ENCODE results near the gene SPPL3. TPM values are rescaled to one million over a fixed set of nuclear protein-coding genes. Genes with fewer than 3 reads are reported as not detected.

Gene SPPL3
- total and polyA plus RNA-seq, 5 experiments from 2014 or later: 23.3 to 56.2 (median 37.3) TPM

DNA sequence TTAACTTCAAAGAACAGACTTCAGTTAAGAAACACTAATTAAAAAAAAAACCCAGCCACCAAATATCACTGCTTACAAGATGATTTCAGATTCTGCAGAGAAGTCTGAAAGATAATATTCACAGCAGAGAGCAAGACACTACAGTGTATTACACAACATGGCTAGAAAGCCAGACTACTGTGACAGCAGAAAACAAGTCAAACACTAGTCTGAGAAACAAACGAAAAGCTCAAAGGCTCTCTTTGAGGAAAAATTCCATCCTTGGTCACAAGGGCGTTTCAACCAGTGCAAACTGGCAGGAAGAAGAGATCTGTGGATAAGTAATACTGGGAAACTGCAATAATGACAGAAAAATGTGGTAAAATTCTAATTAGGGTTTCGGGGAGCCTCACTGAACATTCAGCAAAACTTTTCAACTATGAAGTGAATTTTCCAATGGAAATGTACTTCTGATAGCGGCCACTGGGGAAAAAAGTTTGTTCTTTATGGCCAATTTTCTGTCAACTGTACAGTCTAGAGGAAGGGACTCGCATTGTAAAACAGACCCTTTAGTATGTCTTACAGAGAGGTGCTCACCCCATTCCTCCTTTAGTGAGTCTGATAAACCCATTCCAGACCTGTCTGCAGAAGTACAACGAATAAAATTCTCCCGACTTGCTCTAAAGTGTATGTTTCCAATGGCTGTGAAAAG, 128.2 kb downstream of the SPPL3 start:
- Mint-ChIP-seq H3K4me3 (no peak overlapping the region), H3K27me3 (no peaks in the 10 kb centered on the region), H3K4me1 (peaks cover 11 to 17% (median 14%) of the 10 kb centered on the region in 4 donors), H3K36me3 (peaks cover 0 to 75% (median 4%) of the 10 kb centered on the region in 3 donors), H3K9me3 (no peaks in the 10 kb centered on the region), H3K27ac (peak overlapping the region in 3 of 10 donors; percentile 14 to 46 (median 27))
- POLR2A ChIA-PET: no interaction called here
- ATAC-seq (no peak), DNase-seq (no peak)

- Mint-ChIP-seq H3K4me1 (peaks cover 11 to 17% (median 16%) of the 10 kb centered on the region in 4 donors), H3K36me3 (peaks cover 0 to 75% (median 2%) of the 10 kb centered on the region in 3 donors), H3K27ac (peak overlapping the region in 8 of 10 donors; percentile 5 to 88 (median 52)), H3K27me3 (no peaks in the 10 kb centered on the region), H3K9me3 (no peaks in the 10 kb centered on the region), H3K4me3 (no peak overlapping the region)
- ATAC-seq (no peak), DNase-seq (no peak)
- POLR2A ChIA-PET: no interaction called here
These were observed 129.8 kb downstream of the SPPL3 start for GRCh38 chr12:120774169-120774916.

GRCh38 chr12:120771097-120771496, 133.1 kb downstream of the SPPL3 start:
- ATAC-seq (no peak), DNase-seq (no peak)
- Mint-ChIP-seq H3K9me3 (no peaks in the 10 kb centered on the region), H3K27ac (peak overlapping the region in 7 of 10 donors; percentile 7 to 82 (median 69)), H3K27me3 (no peaks in the 10 kb centered on the region), H3K4me3 (no peak overlapping the region), H3K4me1 (peaks cover 11 to 19% (median 17%) of the 10 kb centered on the region in 4 donors), H3K36me3 (peaks cover 0 to 76% (median 11%) of the 10 kb centered on the region in 3 donors)
- POLR2A ChIA-PET: no interaction called here

DNA sequence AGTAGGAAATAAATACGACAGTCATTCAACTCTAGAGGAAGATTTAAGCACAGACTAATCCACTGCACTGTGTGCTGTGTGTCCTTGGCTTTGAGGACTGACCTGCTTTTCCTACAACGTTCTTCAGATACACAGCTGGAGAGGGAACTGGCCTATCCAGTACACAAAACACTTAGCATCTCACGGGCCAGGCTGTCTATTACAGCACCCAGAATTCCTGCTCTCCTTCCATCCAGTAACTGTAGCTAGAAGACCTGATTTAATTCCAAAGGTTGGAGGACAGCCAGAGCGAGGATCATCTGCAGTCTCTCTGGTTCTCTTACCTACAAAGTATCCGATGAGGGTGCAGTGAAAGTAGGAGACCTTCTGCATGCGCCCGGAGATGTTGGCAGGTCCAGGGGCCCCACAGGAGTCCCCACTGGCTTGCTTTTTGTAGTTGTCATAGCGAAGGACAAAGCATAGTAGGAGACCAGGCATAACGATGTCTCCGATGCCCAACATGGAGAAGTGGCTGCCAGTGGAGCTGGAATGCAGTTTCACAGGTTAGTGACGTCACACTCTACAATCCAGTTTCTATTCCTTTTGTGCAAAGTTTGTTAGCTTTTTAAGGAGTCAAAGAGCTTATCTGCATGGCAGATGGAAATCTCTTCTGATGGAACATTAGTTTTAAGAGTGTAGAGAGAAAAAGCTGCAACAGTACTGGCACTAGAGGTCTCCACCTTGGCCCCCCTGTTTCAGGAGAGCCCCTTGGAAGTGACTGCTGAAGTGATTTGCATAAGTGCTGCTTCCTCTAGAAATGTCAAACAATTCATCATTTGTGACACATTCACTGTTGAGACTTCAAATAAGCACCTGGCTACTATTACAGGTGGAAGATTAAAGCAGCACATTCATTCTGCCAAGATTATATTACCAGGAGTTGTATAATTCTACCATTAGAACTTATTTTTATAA, 136.8 kb downstream of the SPPL3 start:
- DNase-seq (no peak), ATAC-seq (no peak)
- POLR2A ChIA-PET: no interaction called here
- Mint-ChIP-seq H3K4me3 (no peak overlapping the region), H3K36me3 (peaks cover 0 to 87% (median 11%) of the 10 kb centered on the region in 3 donors), H3K27ac (peak overlapping the region in 3 of 10 donors; percentile 18 to 59 (median 56)), H3K4me1 (peaks cover 0 to 12% (median 4%) of the 10 kb centered on the region in 4 donors), H3K9me3 (no peaks in the 10 kb centered on the region), H3K27me3 (no peaks in the 10 kb centered on the region)

- DNase-seq: no peak
- Mint-ChIP-seq H3K4me1 (peaks cover 0 to 11% (median 4%) of the 10 kb centered on the region in 4 donors), H3K27ac (peak overlapping the region in 1 of 10 donors; percentile 33), H3K27me3 (no peaks in the 10 kb centered on the region), H3K4me3 (no peak overlapping the region), H3K36me3 (peaks cover 0 to 87% (median 11%) of the 10 kb centered on the region in 3 donors), H3K9me3 (no peaks in the 10 kb centered on the region)
- POLR2A ChIA-PET: no interaction called here
- no peak for ATAC-seq
These were observed 137.6 kb downstream of the SPPL3 start for GRCh38 chr12:120766566-120766965.

DNA sequence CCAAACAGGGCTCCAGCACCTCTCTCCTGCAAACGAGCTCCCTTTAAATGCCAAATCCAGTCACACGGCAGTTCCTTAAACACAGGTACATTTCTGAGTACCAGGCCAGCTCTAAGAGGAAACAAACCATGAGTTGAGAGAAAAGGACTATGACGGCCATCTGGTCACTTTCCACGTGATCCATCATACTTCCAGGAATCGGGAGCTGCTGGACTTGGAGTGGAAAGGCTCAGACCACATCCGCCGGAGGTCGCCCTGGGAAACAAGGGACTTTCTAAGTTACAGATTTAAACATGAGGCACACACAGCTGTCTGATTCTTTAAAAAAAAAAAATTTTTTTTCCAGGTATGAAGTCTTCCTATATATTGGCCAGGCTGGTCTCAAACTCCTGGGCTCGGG, 139.3 kb downstream of the SPPL3 start:
- H3K27me3 Mint-ChIP-seq: no peaks in the 10 kb centered on the region
- no peak overlapping the region for H3K4me3 Mint-ChIP-seq
- ATAC-seq: no peak
- H3K4me1 Mint-ChIP-seq: peaks cover 0 to 4% (median 1%) of the 10 kb centered on the region in 4 donors
- no peak overlapping the region for H3K27ac Mint-ChIP-seq
- no peaks in the 10 kb centered on the region for H3K9me3 Mint-ChIP-seq
- DNase-seq: no peak
- peaks cover 0 to 87% (median 11%) of the 10 kb centered on the region in 3 donors for H3K36me3 Mint-ChIP-seq
- POLR2A ChIA-PET: interaction anchor here (0.7 kb wide), 1 partner anchor 205 kb away, joined by 3 read pairs; no protein-coding TSS in a partner anchor

DNA sequence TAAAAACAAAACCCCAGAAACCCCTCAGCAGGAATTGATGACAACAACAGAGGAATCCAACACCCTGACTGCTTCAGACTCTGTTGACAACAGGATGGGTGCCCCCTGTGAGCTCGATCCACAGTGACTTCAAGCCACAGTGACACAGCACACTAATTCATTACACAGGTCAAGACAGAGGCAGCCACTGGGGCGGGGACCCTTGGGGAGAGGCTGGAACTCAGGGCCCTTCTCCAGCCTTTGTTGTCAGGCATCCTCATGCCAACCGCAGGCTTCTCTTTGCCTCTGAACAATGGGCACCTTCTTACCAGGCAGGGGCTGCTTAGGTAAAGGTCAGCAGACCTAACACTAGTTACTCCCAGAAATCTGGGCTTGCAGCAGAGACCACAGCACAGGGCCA, 140.9 kb downstream of the SPPL3 start:
- H3K4me1 Mint-ChIP-seq: peaks cover 0 to 2% (median 0%) of the 10 kb centered on the region in 4 donors
- H3K9me3 Mint-ChIP-seq: no peaks in the 10 kb centered on the region
- H3K36me3 Mint-ChIP-seq: peaks cover 0 to 73% (median 7%) of the 10 kb centered on the region in 3 donors
- H3K4me3 Mint-ChIP-seq: no peak overlapping the region
- ATAC-seq (no peak), DNase-seq (no peak)
- H3K27me3 Mint-ChIP-seq: no peaks in the 10 kb centered on the region
- POLR2A ChIA-PET: no interaction called here
- H3K27ac Mint-ChIP-seq: peak overlapping the region in 3 of 10 donors; percentile 57 to 75 (median 67)

GRCh38 chr12:120762086-120762485, 142.1 kb downstream of the SPPL3 start:
- POLR2A ChIA-PET: interaction anchor here (0.6 kb wide), 2 partner anchors 251 to 561 kb away, joined by 3 to 4 read pairs; partner anchors contain the start of gene RPLP0
- ATAC-seq: no peak
- Mint-ChIP-seq H3K36me3 (peaks cover 0 to 62% (median 7%) of the 10 kb centered on the region in 3 donors), H3K27ac (peak overlapping the region in 2 of 10 donors; percentile 3 to 75), H3K4me1 (peaks cover 0 to 4% (median 0%) of the 10 kb centered on the region in 4 donors), H3K27me3 (no peaks in the 10 kb centered on the region), H3K4me3 (no peak overlapping the region), H3K9me3 (no peaks in the 10 kb centered on the region)
- DNase-seq: no peak

- ATAC-seq (no peak), DNase-seq (no peak)
- POLR2A ChIA-PET: interaction anchor here (0.6 kb wide), 2 partner anchors 251 to 560 kb away, joined by 3 to 4 read pairs; partner anchors contain the start of gene RPLP0
- Mint-ChIP-seq H3K4me1 (peaks cover 0 to 4% (median 0%) of the 10 kb centered on the region in 4 donors), H3K9me3 (no peaks in the 10 kb centered on the region), H3K4me3 (no peak overlapping the region), H3K27ac (peak overlapping the region in 4 of 10 donors; percentile 11 to 75 (median 64)), H3K36me3 (peaks cover 0 to 56% (median 2%) of the 10 kb centered on the region in 3 donors), H3K27me3 (no peaks in the 10 kb centered on the region)
These were observed 142.6 kb downstream of the SPPL3 start for GRCh38 chr12:120761519-120761934.

GRCh38 chr12:120760349-120761254, 143.6 kb downstream of the SPPL3 start:
- Mint-ChIP-seq H3K27me3 (no peaks in the 10 kb centered on the region), H3K9me3 (peaks cover 0 to under 1% (median 0%) of the 10 kb centered on the region in 9 donors), H3K4me1 (peaks cover 0 to 4% (median 0%) of the 10 kb centered on the region in 4 donors), H3K27ac (peak overlapping the region in 9 of 10 donors; percentile 6 to 87 (median 58)), H3K36me3 (peaks cover 0 to 48% (median 2%) of the 10 kb centered on the region in 3 donors), H3K4me3 (no peak overlapping the region)
- POLR2A ChIA-PET: no interaction called here
- DNase-seq (peak in 1 of 10 donors; percentile 3), ATAC-seq (peak in 1 of 2 donors; percentile 16)
